Measurements from ENCODE around the gene DIAPH1.

The DIAPH1 gene

GRCh38 chr5:141618804-141619554 is at the start of gene DIAPH1:
Gene DIAPH1 (minus strand): TSS chr5:141619000. CDS start chr5:141618914, 86 bp downstream.
- no peak for FAIRE-seq

- FAIRE-seq: no peak
These were observed 47.5 kb upstream of the DIAPH1 start for GRCh38 chr5:141665995-141666940.

- no peak for FAIRE-seq
These were observed 46.1 kb upstream of the DIAPH1 start for GRCh38 chr5:141664733-141665461.

GRCh38 chr5:141663506-141663905 is 44.7 kb upstream of the DIAPH1 start:
- FAIRE-seq: no peak

- FAIRE-seq: no peak
These were observed 43.2 kb upstream of the DIAPH1 start for GRCh38 chr5:141662028-141662427.

GRCh38 chr5:141657937-141658545 is 39.2 kb upstream of the DIAPH1 start:
- FAIRE-seq: no peak

DNA sequence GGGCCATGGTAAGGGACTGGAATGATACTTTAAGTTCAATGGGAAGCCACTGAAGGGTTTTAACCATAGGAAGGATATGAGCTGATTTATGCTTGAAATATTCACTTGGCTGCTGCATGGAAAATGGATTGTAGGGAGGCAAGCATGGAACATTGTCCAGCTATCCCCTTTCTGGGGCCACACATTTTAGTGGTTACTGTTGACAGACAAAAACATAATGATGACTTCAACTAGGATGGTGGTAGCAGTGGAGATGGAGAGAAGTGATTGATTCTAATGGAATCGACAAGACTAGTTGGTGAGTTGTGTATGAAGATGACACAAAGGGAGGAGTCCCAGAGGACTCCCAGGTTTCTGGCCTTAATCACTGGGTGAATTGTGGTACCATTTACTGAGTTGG is 38.6 kb upstream of the DIAPH1 start:
- no peak for FAIRE-seq

- no peak for FAIRE-seq
These were observed 37.6 kb upstream of the DIAPH1 start for GRCh38 chr5:141656396-141656795.

- FAIRE-seq: no peak
These were observed 36.2 kb upstream of the DIAPH1 start for GRCh38 chr5:141655020-141655419.

DNA sequence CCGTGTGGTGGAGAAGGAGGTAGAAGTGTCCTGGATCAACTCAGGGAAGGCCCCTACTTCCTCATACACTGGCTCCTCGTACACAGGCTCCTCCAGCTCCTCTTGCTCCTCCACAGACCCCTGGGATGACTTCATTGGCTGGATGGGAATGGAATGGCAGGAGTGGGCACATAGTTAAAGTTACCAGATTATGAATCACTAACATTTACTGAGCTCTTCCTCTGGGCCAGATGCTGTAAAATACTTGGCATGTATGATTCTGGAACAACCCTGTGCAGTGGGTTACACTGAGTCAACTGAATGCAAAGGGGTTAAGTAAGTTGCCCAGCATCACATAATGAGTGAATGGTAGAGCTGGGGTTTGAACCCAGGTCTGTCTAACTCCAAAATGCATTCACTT is 35.5 kb upstream of the DIAPH1 start:
- no peak for FAIRE-seq

DNA sequence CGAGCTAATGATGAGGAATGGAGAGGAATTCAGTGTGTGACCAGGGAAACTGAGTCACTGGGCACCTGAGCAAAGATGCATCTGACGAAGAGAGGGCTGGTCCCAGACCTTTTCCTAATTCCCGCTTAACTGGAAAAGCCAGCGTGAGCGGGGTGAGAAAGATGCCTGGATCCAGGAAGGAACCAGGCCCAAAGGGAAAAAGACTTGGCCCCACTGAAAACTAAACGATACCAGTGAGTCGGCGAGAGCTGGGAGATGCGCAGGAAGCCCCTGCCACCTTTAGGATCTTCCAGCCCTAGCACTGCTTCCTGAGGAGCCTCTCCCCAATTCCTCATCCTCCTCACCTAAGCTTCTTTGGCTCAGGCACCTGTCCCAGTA is 32.9 kb upstream of the DIAPH1 start:
- no peak for FAIRE-seq

GRCh38 chr5:141650851-141651727 is 32.3 kb upstream of the DIAPH1 start, which contains the start of gene FCHSD1:
Gene FCHSD1 (minus strand): TSS chr5:141651418. CDS start chr5:141651368, 50 bp downstream.
- FAIRE-seq: no peak

DNA sequence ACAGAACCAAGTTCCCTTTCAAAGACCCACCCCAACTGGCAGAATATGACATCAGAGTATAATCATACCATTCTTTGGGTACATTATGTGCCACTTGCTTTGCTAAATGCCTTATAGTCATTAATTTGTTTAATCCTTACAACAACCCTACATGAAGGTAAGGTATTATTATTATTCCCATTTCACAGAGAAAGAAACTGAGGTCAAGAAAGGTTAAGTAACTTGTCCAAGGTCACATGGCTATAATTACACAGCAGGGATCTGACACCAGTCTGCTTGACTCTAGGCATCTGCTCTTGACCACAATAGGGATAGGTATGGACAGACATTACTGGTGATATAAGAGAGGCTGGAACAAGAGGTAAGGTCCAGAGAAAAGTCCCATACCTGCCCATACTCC is 31.2 kb upstream of the DIAPH1 start:
- no peak for FAIRE-seq

DNA sequence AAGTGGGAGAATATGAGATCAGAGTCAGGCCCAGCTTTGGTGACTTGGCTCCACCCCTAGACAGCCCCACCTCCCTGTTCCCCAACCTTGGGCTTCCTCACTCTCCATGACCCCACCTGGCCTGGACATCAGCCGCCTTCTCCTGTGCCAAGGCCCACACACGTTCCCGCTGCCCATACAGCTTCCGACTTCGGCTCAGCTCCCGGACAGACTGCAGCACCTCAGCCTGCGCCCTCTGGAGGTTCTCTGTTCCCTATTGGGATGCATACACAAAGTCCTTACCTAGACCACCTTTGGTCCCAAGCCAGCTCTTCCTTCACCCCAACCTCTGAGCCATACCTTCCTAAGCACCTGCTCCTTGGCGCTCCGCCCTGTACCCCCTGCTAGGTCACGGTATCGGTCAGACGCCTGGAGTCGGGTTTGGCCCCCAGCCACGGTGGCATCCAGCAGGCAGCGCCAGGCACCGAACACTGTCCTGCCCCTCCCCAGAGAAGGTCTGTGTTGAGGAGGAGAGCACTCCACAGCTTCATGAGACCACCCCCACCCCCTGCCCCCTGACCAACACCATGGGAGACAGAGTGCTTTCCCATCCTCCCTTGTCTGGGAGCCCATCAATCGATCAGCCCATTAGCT is 30.4 kb upstream of the DIAPH1 start:
- FAIRE-seq: no peak

GRCh38 chr5:141647851-141648250 is 29.1 kb upstream of the DIAPH1 start:
- FAIRE-seq: no peak

DNA sequence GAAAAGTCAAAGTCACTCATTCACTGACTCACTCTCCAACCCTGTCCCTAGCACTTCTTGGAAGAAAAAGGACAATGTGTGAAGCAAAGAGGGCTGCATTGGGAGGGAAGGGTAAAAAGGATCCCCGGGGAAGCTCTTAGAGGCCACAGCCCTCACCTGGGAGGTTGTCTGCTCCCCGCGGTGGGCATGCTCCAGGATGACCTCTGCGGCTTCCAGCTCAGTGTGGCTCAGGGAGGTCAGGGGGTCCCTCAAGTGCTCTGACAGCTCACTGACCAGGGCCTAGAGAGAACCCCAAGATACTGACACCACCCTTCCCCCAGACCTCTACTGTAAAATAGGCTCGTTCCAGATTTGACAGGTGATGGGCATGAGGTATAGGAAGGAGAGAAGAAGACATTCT is 28.4 kb upstream of the DIAPH1 start:
- no peak for FAIRE-seq

GRCh38 chr5:141646026-141646425 is 27.2 kb upstream of the DIAPH1 start:
- FAIRE-seq: no peak

DNA sequence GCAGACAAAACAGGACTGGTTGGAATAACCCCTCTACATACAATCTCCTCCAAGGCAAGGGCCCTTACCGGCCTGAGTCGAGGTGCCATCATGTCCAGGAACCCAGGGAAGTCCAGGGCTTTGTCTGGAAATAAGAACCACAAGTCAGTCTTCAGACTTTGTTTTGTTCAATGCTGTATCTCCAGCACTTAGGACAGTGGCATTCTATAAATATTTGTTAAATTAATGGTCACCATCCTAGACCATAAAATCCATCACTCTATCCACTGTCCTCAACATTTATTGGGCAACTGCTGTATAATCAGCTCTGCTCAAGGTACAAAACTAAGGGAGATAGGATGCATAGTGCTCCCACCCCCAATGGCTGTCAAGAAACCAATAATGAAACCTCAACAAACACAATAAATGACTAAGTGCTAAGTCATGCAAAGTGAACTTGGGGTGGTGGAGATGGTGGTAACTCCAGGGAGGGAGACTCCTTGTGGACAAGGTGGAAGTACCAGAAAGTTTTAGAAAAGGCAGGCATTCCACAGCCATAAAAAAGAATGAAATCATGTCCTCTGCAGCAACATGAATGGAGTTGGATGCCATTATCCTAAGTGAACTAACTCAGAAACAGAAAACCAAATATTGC is 23.0 kb upstream of the DIAPH1 start:
- no peak for FAIRE-seq

DNA sequence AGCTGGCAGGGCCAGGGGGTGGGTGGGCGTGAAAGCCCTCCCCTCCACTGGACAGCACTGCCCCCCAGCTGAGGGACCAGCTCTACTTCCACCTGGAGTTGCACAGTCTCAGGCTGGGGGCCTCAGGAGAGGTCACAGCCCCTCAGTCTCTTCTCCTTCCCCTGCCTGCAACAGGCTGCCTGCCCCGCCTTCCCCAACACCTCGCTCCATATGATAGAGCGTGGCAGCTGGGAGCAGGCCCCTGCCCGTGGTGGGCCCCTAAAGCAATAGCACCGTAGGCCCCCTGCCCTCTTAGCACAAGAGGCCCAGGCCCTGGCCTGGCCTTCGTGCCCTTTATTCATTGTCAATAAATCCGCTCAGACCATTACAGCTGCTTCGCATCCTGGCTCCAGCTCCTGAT is 21.9 kb upstream of the DIAPH1 start:
- FAIRE-seq: no peak

DNA sequence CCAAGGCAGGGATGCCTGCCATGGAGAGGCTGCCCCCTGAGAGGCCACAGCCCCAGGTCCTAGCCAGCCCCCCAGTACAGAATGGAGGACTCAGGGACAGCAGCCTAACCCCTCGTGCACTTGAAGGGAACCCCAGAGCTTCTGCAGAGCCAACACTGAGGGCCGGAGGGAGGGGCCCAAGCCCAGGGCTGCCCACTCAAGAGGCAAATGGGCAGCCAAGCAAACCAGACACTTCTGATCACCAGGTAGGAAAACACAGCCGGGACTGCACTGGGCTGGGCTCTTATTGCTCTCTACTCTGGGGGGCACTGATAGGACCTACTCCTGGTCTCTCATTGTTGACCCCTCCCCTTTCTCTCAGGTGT is 21.2 kb upstream of the DIAPH1 start:
- FAIRE-seq: no peak
